Stimulated activated CD8-positive, alpha-beta memory T cell treated with anti-CD3 and anti-CD28 coated beads, Interleukin-12 subunit alpha, Interleukin-12 subunit beta, amount 100 ng/mL, for 1 hour (primary cell): ENCODE results near the gene KDM4C.
"Not testable (repeated sequence)": the region's sequence is repeated elsewhere in the genome, so short reads cannot be mapped to it uniquely, and the experiment has no call there.

Experiments
- DNase-seq: peaks from one replicate; pipeline ENCODE4 v3.0.0-alpha.2; 2020; ENCODE audit warnings: low read depth

KDM4C gene

DNA sequence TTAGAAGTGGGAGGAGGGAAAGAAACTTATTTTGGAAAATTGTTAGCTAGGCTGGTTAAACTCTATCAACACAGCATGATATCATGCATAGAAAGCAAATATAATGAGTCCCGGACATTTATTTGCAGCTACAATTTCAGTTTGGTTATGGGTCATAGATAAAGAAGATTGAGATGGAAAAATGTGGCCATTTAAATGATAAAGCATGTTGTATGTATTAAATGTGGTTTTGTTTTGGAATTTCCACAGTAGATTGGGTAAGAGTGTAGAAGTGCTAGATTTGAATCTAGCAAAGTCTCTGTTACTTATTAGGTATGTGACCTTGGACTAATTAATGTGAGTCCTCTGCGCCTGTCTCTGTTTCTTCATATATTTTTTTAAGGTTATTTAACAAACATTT is 217.4 kb downstream of the KDM4C start:
- no peak for DNase-seq

DNA sequence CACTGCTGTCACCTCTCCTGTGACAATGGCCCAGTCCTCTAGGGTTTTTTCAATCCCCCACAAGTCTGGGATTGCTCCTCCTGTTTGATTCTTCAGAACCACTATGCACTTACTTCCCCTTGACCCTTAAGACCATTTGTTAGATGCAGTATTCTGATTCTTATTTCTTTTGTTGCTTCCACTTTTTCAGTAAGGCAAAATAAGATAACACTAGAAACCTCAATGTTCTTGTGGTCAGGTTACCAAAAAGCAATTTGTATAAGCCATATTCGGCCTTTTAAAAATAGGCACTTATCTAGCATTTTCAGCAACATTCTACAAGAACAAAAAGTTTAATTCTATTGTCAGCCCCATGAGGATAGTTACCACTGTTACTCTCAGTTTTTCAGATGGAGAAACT is 220.0 kb downstream of the KDM4C start:
- DNase-seq: no peak

DNA sequence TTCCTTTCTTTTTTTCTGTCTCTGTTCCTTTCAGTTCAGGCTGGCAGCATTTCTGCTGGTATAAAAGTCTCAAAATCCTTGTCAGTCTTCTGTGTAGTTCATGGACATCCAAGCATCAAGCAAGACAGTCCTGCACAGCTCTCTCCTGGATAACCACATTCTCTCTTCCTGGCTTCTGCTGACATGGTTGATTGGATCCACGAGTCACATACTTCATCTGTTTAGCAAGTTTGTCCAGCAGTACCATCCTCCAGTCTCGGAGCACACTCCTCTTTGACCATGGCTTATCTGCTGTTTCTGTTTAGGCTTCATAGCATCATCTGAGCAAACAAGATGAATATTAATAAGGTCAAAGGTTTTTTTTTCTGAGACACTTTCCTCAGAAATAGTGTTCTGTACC is 220.8 kb downstream of the KDM4C start:
- DNase-seq: no peak

DNA sequence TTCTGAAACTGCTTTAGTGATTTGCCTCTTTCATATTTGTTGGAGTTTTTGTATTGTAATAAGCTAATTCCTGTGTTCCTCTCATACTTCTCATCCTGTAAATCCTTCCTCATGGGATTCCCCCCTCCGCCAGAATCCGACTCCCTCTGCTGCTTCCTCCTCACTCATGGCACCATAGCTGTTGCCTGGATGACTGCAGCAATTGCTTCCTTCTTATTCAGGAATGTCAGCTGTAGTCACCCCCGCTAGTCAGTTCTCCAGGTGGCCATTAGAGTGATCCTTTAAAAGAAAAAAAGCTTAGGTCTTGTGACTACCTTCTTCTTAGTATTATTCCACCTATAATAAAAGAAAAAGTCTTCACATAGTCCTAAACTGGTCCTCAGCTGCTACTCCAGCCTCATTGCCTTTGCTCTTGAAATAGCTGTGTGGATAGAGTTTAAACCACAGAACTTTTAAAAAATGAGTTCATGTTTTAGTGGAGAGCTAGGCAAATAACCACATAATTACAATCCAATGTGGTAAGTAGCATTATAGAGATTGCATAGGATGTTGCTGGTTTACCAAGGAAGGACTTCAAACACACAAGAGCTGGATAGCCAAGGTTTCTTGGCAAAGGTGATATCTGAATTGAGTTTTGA is 227.3 kb downstream of the KDM4C start:
- no peak for DNase-seq

DNA sequence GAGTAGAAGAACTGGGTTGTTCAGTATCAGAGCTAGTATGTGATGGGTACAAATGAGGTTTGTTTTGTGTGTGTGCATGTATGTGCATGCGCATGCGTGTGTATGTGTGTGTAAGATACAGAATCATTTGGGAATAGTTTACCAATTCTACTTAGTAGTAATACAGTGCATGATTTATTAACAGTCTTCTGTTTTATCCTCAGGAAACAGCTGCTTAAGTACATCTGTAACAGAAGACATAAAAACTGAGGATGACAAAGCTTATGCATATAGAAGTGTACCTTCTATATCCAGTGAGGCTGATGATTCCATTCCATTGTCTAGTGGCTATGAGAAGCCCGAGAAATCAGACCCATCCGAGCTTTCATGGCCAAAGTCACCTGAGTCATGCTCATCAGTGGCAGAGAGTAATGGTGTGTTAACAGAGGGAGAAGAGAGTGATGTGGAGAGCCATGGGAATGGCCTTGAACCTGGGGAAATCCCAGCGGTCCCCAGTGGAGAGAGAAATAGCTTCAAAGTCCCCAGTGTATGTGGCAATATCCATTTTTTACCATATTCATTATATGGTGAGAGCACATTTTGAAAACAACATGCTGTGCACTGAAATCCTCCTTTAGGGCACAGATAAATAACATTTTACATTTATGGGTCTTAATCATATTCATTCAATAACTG is 228.5 kb downstream of the KDM4C start:
- no peak for DNase-seq

DNA sequence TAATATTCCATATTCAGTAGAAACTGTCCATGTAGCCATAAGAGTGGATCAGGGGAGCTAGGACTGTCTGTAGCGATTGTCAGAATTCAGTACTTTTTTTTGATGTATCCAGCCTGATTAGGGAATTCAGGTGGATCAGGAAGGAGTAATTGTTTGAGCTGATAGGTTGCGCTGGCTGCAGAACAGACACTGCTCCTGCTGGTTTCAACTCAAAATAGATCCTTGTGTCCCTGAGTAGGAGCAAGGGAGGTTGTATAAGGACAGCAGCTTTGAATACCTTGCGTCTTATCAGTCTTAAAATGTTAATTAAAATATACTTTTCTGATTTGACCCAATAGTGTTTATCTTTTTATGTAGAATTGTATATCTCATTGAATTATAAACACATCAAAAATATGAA is 229.6 kb downstream of the KDM4C start:
- no peak for DNase-seq

DNA sequence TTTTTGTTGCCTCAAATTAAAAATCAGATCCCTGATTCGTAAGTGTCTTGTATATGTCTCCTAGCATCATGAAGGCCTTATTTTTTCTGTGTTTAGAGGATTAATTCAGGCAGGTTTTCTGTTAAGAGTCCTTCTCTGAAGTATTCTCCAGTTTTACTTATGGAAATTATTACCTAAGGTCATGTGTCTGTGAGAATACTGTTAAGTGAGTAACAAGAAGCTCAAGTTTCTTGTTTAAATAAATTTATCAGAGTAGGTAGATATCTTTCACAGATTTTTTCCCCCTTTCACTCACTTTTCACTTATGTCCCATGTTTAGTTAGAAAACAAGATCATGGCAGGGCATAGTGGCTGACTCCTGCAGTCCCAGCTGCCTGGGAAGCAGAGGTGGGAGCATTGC is 233.6 kb downstream of the KDM4C start:
- DNase-seq: no peak

DNA sequence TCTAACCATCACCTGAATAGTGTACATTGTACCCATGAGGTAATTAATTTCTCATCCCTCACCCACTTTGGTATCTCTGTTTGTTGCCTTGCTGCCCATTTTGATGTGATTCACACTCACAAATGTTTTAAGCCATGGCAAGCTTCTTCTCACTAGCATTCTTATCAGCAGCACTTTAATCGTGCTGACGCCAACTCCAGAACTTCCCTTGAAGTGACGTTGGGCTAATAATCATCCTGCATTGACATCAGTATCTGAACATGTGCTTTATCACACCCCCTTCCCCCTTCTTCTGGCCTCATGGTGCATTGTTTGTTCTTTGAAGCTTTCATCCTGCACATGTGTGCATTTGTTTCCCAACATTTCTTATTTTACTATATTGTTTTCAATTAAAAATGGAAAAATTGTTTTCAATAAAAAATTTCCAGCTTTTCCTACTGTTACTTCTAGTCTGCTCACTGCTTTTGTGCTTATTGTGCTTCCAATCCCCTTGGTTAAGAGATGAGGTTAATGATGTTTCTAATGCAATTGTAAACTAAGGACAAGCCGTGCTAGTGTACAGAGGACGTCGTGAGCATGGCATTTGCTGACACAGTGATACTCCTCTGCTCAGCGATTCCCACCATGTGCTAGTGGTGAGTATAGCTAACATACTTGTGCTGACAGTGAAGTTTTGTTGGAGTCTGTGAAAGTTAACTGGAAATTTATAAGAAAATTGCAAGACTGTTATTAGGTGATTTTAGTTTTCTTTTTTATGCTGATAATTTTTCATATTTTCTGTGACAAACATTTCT is 238.5 kb downstream of the KDM4C start:
- DNase-seq: no peak

DNA sequence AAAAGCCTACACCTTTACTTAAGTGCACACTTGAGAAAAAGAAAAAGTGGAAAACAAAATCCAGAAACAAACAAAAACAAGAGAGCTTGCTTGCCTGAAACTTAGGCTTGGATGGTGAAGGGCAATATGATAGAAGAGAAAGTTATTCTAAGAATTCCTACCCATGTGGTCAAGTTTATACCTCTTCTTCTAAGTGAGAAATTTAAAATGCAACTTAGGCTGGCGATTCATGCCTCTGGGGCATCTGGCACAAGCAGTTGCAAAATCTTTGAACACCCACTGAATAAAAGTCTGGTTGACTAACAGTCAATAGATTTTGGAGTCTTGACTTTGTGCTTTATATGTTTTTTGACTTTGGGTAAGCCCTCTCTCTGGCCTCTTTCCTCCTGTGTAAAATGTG is 239.6 kb downstream of the KDM4C start:
- DNase-seq: no peak

DNA sequence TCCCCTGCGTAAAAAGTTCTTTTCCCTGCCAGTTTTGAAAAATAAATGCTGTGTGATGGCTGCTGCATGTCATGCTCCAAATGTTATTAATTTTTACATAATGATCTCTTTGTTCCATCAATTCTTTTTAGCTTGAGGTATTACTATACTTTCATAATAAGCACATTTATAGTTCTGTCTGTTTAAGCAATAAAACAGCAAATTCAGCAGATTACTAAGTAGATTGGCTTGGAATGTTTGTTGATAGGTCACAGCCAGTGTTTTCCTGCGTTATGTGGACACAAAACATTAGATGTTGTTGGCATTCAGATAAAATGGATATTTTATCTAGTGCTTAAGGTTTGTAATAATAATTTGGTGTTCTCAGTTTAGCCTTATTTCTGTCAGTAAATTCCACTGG is 242.0 kb downstream of the KDM4C start:
- no peak for DNase-seq

DNA sequence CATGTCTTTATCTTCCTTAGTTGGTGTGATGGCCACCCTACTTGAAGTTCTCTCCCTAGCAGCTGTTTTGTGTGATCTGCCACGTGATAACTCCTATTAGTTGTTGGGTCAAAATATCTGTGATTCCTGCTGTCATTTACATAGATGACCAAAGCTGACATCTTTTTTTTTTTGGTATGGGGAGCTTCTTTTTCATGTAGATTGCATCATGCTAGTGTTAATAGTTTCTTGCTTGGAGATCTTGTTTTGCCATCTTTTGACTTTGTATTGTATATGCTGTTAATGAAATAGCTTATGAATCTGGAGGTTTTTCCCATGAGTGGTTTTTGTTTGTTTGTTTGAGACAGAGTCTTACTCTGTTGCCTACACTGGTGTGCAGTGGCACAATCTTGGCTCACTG is 243.8 kb downstream of the KDM4C start:
- no peak for DNase-seq

DNA sequence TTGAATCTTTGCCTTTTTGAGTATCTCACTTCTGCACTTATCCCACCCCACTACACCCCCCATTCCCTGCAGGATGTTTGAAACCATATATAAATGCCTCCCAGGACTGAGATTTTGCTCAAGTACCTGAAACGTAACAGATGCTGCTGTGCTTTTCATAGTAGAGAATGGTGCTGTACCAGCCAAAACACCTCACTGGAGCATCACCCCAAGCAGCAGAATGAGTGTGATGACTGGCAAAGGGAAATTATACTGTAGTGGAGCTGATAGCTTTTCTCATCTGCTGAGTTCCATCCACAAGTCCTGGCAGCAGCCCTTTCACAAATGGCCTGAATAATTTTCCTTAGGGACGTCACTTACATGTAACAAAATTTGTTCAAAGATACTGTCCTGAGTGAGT is 246.1 kb downstream of the KDM4C start:
- DNase-seq: no peak

DNA sequence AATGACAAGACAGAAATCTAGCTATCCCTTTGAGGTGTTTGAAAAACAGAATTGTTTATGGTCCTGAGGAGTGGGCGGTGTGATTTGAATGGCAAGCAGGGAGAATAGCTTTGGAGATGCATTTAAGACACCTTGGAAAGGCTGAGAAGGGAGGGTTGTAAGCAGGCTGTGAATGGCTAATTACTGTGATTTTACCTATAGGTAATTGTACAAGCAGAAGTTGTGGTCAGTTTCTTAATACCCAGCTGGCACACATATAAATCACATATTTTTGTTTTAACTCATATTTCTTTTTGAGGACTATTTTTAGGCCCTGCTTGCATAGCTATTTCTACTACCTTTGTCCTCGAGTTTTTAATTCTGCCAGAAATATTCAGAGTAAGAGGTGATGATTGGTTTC is 248.6 kb downstream of the KDM4C start:
- no peak for DNase-seq

DNA sequence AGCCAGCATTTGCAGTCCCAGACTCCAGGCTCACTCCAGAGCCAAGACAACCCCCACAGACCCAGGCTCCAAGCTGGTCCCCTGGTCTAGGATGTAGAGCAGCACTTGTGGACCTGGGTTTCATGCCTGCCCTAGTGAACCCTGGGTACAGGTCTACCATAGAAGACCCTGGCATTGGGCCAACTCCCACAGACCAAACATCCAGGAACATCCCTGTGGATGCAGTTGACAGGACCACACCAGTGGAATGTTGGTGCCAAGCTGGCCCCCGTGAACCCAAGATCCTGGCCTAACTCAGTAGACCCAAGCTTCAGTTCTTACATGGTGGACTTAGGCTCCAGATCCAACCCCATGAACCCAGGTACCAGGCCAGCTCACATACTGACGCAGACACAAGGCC is 250.6 kb downstream of the KDM4C start:
- DNase-seq: no peak

DNA sequence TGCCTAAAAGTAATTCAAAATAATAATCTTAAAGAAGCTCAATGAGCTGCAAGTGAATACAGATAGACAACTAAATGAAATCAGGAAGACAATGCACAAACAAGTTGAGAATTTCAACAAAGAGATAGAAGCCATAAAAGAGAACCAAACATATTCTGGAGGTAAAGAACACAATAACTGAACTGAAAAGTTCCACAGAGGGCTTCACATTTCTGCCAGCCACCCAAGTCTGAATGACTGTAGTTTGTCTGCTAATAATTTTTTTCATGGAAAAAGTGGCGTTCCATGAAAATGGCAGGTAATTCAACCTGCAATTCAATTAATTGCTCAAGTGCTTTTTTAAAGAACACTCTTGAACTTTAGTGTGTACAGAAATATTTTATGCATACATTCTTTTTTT is 251.3 kb downstream of the KDM4C start:
- no peak for DNase-seq

DNA sequence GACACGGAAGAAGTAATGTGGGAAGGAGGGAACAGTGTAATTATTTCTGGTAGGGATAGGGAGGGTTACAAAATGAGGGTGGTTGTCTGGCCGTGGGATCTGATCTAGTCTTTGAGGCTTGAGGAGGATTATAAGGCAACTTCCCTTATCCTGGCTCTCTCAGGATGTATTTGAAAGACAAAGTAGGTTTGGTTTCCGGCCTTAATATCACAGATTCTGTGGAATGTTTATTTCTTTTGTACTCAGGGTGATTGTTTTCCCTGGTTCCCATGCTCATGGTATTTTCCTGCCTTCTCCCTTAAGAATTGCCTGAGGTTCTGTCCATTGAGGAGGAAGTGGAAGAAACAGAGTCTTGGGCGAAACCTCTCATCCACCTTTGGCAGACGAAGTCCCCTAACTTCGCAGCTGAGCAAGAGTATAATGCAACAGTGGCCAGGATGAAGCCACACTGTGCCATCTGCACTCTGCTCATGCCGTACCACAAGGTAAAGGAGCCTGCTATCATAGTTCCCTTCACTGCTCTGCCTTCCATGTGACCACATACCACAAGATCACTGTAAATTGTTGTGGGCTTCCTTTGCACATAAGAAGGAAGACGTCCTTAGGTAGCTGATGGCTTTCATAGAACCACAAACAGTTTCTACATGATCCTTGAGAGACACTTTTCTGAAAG is 253.8 kb downstream of the KDM4C start:
- DNase-seq: no peak

DNA sequence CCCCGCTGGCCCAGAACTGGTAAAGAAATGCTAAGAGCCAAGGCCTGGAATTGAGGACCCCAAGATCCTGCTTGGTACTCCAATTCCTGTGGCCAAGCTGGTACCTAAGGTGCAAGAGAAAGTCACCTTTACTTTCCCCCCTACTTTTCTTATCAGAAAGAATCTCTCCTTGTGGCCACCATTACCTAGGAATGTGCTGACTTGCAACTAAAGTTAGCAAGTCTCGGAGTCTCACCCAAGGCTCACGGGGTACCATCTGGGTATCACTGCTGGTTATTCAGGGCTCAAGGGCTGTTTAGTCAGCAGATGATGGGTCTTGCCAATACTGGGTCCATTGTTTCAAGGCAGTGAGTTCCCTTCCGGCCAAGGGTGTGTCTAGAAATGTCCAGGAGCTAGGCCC is 270.2 kb downstream of the KDM4C start:
- DNase-seq: no peak

DNA sequence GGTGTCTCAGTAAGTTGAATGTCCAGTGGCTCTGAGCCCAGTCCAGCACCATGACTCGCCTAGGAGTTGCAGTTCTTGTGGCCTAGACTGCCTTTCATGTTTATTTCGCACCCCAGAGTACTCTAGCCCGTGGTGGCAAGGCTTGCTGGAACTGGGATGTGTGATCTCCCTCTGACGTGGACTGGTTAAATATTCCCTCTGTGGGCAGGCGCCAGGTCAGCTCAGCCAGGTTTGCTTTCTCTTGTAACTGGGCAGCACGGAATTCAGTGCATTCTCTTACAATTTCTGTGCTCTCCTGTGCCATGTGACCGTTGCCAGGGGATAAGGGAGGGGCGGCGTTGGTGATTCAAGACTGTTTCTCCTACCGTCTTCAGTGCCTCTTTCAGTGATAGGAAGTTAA is 270.8 kb downstream of the KDM4C start:
- DNase-seq: no peak

DNA sequence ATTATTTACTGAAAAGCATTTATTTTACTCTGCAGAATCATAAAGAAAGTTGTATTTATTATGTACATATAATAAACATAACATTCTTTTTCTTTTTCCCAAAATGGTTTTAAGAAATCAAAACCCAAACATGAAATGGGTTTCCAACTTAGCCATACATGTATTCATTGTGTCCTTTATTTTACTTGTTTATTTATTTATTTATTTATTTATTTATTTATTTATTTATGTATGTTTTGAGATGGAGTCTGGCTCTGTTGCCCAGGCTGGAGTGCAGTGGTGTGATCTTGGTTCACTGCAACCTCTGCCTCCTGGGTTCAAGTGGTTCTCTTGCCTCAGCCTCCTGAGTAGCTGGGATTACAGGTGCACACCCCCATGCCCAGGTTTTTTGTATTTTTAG is 273.2 kb downstream of the KDM4C start:
- not testable (repeated sequence) for DNase-seq

DNA sequence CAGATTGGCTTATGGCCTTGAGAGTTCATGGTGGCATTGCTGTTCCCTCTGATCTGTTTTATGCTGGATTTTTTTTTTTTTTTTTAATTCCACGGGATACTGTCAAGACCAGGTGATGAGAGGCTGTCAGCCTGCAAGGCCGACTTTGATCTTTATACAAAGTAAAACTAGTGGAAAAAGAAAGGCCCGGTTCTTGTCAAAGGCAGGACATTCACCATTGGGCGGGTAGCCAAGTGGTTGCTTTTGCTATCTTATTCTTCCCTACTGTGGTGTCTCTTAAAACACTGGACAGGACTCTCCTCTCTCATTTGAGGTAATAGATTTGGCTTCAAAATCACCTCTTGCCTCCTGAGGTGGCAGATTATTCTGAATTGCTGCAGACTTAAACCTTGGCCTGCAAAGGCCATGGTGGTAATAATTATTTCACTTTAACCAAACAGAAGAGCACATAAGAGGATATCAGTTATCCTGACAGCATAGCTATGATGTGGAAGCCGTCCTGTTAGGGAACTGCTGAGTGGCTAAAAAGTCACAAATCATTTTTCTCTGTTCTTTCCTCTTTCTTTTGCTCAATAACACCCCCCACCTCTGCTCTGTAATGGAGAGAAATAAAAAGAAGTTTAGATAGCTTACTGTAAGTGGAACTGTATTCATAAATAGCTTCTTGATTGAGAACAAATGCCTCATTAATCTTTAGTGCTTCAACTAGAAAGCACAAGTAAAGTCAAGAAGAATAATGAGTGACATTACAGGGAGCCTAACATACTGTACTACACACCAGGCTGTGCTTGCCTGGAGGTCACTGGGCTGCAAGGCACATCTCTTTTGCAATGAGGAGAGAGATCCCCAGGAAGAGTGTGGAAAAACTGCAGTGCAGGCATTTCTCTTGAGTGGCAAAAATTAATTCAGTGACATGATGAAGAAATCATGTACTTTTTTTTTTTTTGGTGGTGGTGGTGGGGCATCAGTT is 275.6 kb downstream of the KDM4C start:
- no peak for DNase-seq

DNA sequence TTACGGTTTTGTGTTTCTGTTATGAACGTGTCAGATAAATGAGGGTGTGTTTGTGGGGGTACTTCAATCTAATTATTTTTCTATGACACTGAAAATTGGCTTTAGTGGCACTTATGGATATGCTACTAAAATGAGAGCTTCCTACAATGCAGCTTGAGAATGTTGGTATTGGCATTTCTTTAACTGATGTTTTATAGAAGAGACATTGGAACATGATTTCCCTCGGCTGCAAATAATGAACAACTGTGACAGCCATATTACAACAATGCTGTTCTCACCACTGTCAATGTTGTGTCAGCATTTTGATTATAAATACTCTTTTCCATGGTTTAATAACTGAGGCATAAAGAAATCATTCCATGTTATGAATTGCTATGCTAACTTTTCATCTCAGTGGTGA is 279.4 kb downstream of the KDM4C start:
- DNase-seq: no peak

DNA sequence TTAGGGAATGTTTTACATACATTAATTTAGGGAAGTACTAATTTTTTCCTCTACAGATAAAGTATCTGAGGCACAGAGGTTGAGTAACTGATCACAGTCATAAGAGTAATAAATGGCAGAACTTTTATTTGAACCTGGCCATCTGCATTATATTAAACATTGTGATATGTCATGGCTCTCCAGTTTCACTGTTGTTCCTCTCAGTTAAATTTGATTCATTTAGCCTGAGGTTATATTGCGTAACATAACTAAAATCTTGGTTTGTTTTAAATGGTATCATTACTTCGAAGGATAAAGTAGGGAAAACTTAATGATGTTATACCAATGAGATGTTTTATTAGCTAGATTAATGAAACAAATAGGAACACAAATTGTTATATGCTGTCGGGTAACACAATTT is 284.4 kb downstream of the KDM4C start:
- DNase-seq: no peak
